Measurements from ENCODE around the gene RGS7.

GRCh38 chr1:240734001-240734400 is 623.0 kb downstream of the RGS7 start:
- TF ChIP-seq, protein P1, sequence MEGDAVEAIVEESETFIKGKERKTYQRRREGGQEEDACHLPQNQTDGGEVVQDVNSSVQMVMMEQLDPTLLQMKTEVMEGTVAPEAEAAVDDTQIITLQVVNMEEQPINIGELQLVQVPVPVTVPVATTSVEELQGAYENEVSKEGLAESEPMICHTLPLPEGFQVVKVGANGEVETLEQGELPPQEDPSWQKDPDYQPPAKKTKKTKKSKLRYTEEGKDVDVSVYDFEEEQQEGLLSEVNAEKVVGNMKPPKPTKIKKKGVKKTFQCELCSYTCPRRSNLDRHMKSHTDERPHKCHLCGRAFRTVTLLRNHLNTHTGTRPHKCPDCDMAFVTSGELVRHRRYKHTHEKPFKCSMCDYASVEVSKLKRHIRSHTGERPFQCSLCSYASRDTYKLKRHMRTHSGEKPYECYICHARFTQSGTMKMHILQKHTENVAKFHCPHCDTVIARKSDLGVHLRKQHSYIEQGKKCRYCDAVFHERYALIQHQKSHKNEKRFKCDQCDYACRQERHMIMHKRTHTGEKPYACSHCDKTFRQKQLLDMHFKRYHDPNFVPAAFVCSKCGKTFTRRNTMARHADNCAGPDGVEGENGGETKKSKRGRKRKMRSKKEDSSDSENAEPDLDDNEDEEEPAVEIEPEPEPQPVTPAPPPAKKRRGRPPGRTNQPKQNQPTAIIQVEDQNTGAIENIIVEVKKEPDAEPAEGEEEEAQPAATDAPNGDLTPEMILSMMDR (optimal IDR thresholded peaks at IDR 0.05 in 1 of 3, IDR thresholded peaks at IDR 0.05 in 1 of 3, conservative IDR thresholded peaks at IDR 0.05 in 1 of 3; ENCODE audit: extremely low read depth in 1 of 3, insufficient read depth in 2 of 3, low read length in 3 of 3): no peak
- no peak for TF ChIP-seq EZH2 (IDR thresholded peaks at IDR 0.05; ENCODE audit: low read length)

Measured in keratinocyte (primary cell).